ENCODE measurements around the gene CORO2B.

DNA sequence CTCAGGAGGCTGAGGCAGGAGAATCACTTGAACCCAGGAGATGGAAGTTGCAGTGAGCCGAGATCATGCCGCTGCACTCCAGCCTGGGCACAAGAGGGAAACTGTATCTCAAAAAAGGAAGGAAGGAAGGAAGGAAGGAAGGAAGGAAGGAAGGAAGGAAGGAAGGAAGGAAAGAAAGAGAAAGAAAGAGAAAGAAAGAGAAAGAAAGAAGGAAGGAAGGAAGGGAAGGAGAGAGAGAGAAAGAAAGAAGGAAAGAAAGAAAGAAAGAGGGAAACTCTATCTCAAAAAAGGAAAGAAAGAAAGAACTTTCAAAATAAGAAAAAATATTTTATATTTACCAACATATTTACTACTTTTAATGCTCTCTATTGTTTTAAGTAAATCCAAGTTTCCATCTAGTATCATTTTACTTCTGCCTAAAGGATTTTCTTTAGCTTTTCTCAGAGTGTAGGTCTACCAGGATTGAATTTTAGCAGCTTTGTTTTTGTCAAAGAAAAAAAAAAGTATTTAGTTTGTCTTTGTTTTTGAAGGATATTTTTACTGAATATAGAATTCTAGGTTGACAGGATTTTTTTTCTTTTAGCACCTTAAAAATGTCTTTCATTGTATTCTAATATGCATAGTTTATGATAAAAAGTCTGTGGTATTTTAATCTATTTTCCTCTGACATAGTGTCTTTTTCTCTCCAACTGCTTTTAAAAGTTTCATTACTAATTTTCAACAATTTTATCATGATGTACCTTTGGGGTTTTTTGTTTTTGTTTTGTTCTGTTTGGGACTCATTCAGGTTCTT, 47.2 kb upstream of the CORO2B start:
- TF ChIP-seq CTCF (IDR thresholded peaks at IDR 0.05; ENCODE audit: borderline replicate concordance, extremely low read depth, low read length, poor library complexity, severe bottlenecking), result no peak
- no peak for TF ChIP-seq EZH2 (IDR thresholded peaks at IDR 0.05; ENCODE audit: borderline replicate concordance, low read depth, low read length, severe bottlenecking)

Measured in DND-41 (cell line).